Measurements from ENCODE around the gene BOLL. TPM values are rescaled to one million over a fixed set of nuclear protein-coding genes. Genes with fewer than 3 reads are reported as not detected.
"Not testable (repeated sequence)": the region's sequence is repeated elsewhere in the genome, so short reads cannot be mapped to it uniquely, and the experiment has no call there.

BOLL gene
- total RNA-seq, 1 donor from 2014 or later, result not detected

DNA sequence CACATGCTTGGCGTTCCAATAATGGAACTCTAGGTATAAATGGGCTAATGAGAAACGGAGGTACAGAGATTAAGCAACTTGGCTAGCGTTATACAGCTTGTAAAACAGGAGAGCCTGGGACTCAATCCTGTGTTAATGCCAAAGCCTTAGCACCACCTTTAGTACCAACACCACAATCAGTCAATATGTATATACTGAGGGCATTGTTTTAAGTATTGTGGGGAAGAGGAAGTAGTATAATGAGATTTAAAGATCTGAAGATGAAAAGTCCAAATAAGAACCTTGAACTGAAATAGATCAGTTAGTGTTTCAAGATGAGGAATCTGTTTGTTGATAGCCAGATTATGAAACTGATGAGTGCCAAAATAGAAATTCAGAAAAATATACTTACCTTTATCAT, 71.8 kb downstream of the BOLL start:
- no peak for DNase-seq (ENCODE audit: low read depth)
- Histone ChIP-seq H3K4me3 (ENCODE audit: low read depth, low read length) (no peak overlapping the region), H3K27me3 (ENCODE audit: control insufficient read depth, insufficient read depth, low read length) (no peaks in the 10 kb centered on the region), H3K36me3 (ENCODE audit: control insufficient read depth, insufficient read depth, low read length) (peaks cover 1% of the 10 kb centered on the region)
- TF ChIP-seq, protein P1, sequence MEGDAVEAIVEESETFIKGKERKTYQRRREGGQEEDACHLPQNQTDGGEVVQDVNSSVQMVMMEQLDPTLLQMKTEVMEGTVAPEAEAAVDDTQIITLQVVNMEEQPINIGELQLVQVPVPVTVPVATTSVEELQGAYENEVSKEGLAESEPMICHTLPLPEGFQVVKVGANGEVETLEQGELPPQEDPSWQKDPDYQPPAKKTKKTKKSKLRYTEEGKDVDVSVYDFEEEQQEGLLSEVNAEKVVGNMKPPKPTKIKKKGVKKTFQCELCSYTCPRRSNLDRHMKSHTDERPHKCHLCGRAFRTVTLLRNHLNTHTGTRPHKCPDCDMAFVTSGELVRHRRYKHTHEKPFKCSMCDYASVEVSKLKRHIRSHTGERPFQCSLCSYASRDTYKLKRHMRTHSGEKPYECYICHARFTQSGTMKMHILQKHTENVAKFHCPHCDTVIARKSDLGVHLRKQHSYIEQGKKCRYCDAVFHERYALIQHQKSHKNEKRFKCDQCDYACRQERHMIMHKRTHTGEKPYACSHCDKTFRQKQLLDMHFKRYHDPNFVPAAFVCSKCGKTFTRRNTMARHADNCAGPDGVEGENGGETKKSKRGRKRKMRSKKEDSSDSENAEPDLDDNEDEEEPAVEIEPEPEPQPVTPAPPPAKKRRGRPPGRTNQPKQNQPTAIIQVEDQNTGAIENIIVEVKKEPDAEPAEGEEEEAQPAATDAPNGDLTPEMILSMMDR (IDR thresholded peaks at IDR 0.05; ENCODE audit: insufficient read depth, low read length, poor library complexity, severe bottlenecking), result no peak

DNA sequence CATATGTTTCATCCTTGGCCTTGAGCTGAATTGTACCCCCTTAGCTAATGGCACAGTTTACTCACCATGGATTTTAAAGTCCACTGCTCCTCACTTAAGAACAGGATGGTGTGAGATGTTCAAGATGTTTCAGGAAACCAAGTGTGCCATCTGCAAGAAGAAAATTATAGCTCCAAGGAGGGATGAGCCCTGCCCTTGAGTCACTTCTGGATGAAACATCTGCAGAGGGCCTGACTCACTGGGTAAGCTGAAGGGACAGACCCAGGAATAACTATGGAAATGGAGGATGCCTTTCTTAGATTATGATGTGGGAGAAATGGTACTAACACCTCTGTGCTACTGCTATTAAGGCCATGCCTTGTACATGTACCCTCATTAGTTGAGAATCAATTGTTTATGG, 73.5 kb downstream of the BOLL start:
- TF ChIP-seq, protein P1 (IDR thresholded peaks at IDR 0.05; ENCODE audit: insufficient read depth, low read length, poor library complexity, severe bottlenecking), result no peak
- Histone ChIP-seq H3K36me3 (ENCODE audit: control insufficient read depth, insufficient read depth, low read length) (peaks cover 1% of the 10 kb centered on the region), H3K27me3 (ENCODE audit: control insufficient read depth, insufficient read depth, low read length) (no peaks in the 10 kb centered on the region), H3K4me3 (ENCODE audit: low read depth, low read length) (no peak overlapping the region)
- no peak for DNase-seq (ENCODE audit: low read depth)

DNA sequence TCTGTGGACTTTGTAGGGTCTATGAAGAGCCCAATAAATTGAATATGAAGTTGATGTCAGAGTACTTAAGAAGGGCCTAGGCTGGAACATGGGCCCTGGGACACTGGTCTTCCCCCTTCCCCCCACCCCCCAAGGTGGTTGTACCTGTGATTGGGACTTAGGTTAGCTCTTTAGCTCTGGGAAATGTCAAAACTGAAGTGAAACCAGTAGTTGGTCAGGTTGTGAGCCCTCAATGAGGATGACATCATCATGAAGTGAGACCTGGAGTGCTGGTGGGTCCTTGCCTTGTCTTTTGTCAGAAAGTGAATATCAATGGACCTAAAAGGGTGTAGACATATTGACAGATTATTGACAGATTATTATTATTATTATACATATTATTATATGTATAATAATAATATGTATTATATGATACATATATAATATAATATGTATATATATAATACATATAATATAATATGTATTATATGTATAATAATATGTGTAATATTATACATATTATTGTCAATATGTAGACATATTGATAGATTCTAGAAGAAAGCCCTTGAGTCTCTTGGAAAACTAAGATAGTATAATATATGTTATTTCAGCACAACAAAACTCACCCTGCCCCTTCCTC, 74.6 kb downstream of the BOLL start:
- TF ChIP-seq, protein P1 (IDR thresholded peaks at IDR 0.05; ENCODE audit: insufficient read depth, low read length, poor library complexity, severe bottlenecking), result no peak
- H3K36me3 ChIP-seq (ENCODE audit: control insufficient read depth, insufficient read depth, low read length), result peaks cover 1% of the 10 kb centered on the region
- no peaks in the 10 kb centered on the region for H3K27me3 ChIP-seq (ENCODE audit: control insufficient read depth, insufficient read depth, low read length)
- no peak for DNase-seq (ENCODE audit: low read depth)
- H3K4me3 ChIP-seq (ENCODE audit: low read depth, low read length), result no peak overlapping the region

DNA sequence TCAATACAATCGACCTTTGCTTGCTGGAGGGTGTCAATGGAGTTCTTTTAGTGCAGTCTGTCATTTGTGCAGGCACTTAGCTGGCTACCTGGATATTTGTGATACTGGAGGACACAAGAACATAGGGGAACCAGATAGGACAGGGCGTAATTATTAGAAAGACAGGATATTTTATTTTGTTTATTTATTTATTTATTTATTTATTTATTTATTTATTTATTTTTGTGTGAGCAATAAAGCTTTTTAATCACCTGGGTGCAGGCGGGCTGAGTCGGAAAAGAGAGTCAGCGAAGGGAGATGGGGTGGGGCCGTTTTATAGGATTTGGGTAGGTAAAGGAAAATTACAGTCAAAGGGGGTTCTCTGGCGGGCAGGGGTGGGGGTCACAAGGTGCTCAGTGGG, 76.0 kb downstream of the BOLL start:
- not testable (repeated sequence) for H3K36me3 ChIP-seq (ENCODE audit: control insufficient read depth, insufficient read depth, low read length); DNase-seq (ENCODE audit: low read depth); H3K27me3 ChIP-seq (ENCODE audit: control insufficient read depth, insufficient read depth, low read length); H3K4me3 ChIP-seq (ENCODE audit: low read depth, low read length)

DNA sequence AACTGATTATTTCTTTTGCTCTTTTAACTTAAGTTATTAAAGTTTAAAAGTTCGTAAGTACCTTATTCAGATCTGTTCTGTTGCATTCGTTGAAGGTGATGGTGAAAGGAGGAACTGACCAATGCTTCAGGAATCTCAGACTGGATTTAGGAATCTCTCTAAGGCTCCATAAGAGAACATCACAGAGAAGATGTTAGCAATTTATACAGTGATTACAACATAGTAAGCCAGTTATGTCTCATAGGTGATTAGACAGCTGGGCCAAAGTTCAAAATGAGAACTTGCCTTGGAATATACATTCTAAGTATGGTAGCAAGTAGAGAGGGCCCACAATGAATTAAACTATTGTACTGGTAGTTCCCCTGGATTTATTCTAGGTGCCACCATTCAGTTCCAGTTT, 76.8 kb downstream of the BOLL start:
- H3K27me3 ChIP-seq (ENCODE audit: control insufficient read depth, insufficient read depth, low read length), result no peaks in the 10 kb centered on the region
- peaks cover 1% of the 10 kb centered on the region for H3K36me3 ChIP-seq (ENCODE audit: control insufficient read depth, insufficient read depth, low read length)
- TF ChIP-seq, protein P1 (IDR thresholded peaks at IDR 0.05; ENCODE audit: insufficient read depth, low read length, poor library complexity, severe bottlenecking), result no peak
- no peak overlapping the region for H3K4me3 ChIP-seq (ENCODE audit: low read depth, low read length)
- peak; percentile 14 for DNase-seq (ENCODE audit: low read depth)

DNA sequence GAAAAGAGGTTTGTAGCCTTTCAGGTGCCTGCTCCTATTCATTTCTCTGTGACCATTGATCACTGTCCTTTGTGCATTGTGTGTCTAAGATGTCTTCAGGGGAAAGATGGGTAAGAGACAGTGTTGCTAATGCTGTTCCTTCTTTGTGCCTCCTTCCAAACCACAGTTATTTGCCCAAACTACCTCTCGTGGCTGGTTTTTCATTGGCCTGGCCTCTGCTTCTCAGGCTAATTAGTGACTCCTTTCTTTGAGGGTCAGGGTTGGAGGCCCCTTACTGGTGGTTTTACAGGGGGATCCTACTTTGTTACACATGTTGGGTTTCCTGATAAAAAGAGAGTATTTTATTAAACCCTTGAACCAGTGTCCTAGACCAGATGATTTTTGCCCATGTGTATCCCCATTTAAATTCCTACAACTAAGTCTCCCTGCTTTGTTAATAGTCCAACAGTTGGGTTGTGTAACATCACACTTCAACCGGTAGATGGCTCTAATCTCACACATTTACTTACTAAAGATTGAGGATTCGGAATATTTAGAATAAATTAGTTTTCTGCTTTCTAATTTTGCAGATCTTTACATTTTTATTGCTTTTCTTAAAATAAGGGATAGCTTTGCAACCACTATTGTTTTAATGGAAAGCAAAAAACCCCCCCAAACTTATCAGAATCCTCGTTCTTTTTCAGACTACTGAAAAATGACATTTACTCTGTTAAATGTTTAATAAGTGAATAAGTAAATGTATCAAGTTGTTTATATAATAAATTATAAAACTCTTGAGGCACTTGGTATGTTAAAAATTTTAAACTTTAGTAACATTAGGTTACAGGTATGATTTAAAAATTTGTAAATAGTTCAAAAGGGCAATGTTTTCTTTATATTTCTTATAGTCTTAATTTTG, 77.6 kb downstream of the BOLL start:
- peak; percentile 16 for DNase-seq (ENCODE audit: low read depth)
- Histone ChIP-seq H3K36me3 (ENCODE audit: control insufficient read depth, insufficient read depth, low read length) (peaks cover 1% of the 10 kb centered on the region), H3K27me3 (ENCODE audit: control insufficient read depth, insufficient read depth, low read length) (no peaks in the 10 kb centered on the region), H3K4me3 (ENCODE audit: low read depth, low read length) (peak overlapping the region; percentile 13)
- TF ChIP-seq, protein P1 (IDR thresholded peaks at IDR 0.05; ENCODE audit: insufficient read depth, low read length, poor library complexity, severe bottlenecking), result peak; percentile 71

Data from kidney epithelial cell (primary cell).